K562 (cell line): Measurements from ENCODE around the gene IQCN. TPM values are rescaled to one million over a fixed set of nuclear protein-coding genes. Genes with fewer than 3 reads are reported as not detected.

ENCODE experiments used
- ATAC-seq: fragments of 200-7000 bp; cut with Tn5 transposase; 3 replicates; pipeline ENCODE4 v1.9.1; 2020; ENCODE audit warnings: moderate library complexity
- BruUV-seq: library from RNA; stranded (reverse); fragments of 400-500 nt; replicated peaks from 2 replicates; lab custom pipeline; 2021; lab: Mats Ljungman, UMichigan
- CTCF ChIA-PET: fragments of 300-600 bp; formaldehyde crosslinking; extraction: SDS; loops from one replicate; lab custom pipeline; 2021; ENCODE audit warnings: low intra/inter-chr PET ratio; lab: Yijun Ruan, JAX
- POLR2A ChIA-PET: fragments of 300-600, 350-650 bp; sonication (Branson Sonifier 250); formaldehyde crosslinking; extraction: SDS; loops from one replicate; lab custom pipeline; 2021; ENCODE audit warnings: antibody characterized with exemption, inconsistent platforms; lab: Yijun Ruan, JAX
- DNase-seq, 4 experiments: peaks; one replicate each; pipeline versions ENCODE4 v3.0.0 to v3.0.0-alpha.2; 2011 to 2018; ENCODE audit warnings: low spot score in 3 of 4, mixed read lengths in 3 of 4; ENCODE audit errors: extremely low read depth in 1 of 4
- FAIRE-seq: peaks from 2 replicates; lab custom pipeline; 2011; peaks lifted over from hg19 to GRCh38; lab: Jason Lieb, UNC
- H2AFZ ChIP-seq: 2 replicates; pipeline ENCODE4 v1.6.0; 2011; ENCODE audit warnings: low read depth, low read length, control low read depth, inconsistent platforms
- H3K27ac ChIP-seq: fragments of 200-600 bp; 3 replicates; pipeline ENCODE4 v1.8.0; 2011; ENCODE audit warnings: low read depth, mild to moderate bottlenecking, control low read depth, inconsistent platforms, low read length, moderate library complexity, mixed read lengths; ENCODE audit errors: extremely low read depth
- H3K27me3 ChIP-seq, 2 experiments: fragments of 300-600 bp in 1 of 2; 2 replicates in 1 of 2; 3 replicates in 1 of 2; pipeline versions ENCODE4 v1.6.0 to v1.8.0; 2011; ENCODE audit warnings: inconsistent platforms in 2 of 2, low read length in 2 of 2, mild to moderate bottlenecking in 1 of 2, mixed read lengths in 1 of 2, moderate library complexity in 1 of 2; ENCODE audit not compliant: control insufficient read depth in 2 of 2, insufficient read depth in 2 of 2
- H3K36me3 ChIP-seq: fragments of 300-600 bp; 3 replicates; pipeline ENCODE4 v1.8.0; 2011; ENCODE audit warnings: mild to moderate bottlenecking, low read length, inconsistent platforms; ENCODE audit not compliant: control insufficient read depth, insufficient read depth
- H3K4me1 ChIP-seq, 2 experiments: fragments of 200-600 bp in 1 of 2; replicated peaks in 1 of 2; 2 replicates in 1 of 2; 3 replicates in 1 of 2; pipeline versions ENCODE4 v1.5.1 to v1.8.0; 2011; ENCODE audit warnings: inconsistent platforms in 2 of 2, low read length in 2 of 2, mild to moderate bottlenecking in 1 of 2, mixed read lengths in 1 of 2, moderate library complexity in 1 of 2; ENCODE audit not compliant: control insufficient read depth in 2 of 2, insufficient read depth in 2 of 2
- H3K4me2 ChIP-seq: 2 replicates; pipeline ENCODE4 v1.6.1; 2011; ENCODE audit warnings: low read length, control low read depth, inconsistent platforms, mixed read lengths; ENCODE audit not compliant: insufficient read depth
- H3K4me3 ChIP-seq: fragments of 200-600 bp; sonication (generic), shearing (Covaris generic); 2 replicates; pipeline ENCODE4 v1.5.1; 2016; ENCODE audit warnings: control low read depth, inconsistent platforms
- H3K79me2 ChIP-seq: fragments of 200-600 bp; 3 replicates; pipeline ENCODE4 v1.8.0; 2011; ENCODE audit warnings: low read length, inconsistent platforms; ENCODE audit not compliant: control insufficient read depth, insufficient read depth
- H3K9ac ChIP-seq, 2 experiments: 2 replicates each; pipeline versions ENCODE4 v1.6.0 to v1.6.1; 2011; ENCODE audit warnings: low read depth in 2 of 2, low read length in 2 of 2, control low read depth in 1 of 2, inconsistent platforms in 1 of 2, mild to moderate bottlenecking in 1 of 2, mixed read lengths in 1 of 2; ENCODE audit not compliant: insufficient read depth in 1 of 2
- H3K9me1 ChIP-seq: one replicate; pipeline ENCODE4 v1.6.0; 2011; ENCODE audit warnings: inconsistent platforms, mild to moderate bottlenecking, low read length, moderate library complexity; ENCODE audit not compliant: control insufficient read depth, insufficient read depth
- H3K9me3 ChIP-seq: replicated peaks from 2 replicates; pipeline ENCODE4 v1.5.1; 2011; ENCODE audit warnings: low read depth, low read length, inconsistent platforms; ENCODE audit not compliant: control insufficient read depth, insufficient read depth
- H4K20me1 ChIP-seq: replicated peaks from 2 replicates; pipeline ENCODE4 v1.6.1; 2011; ENCODE audit warnings: low read length, inconsistent platforms, mixed read lengths; ENCODE audit not compliant: control insufficient read depth, insufficient read depth
- BHLHE40 ChIP-seq: IDR thresholded peaks from 2 replicates; pipeline ENCODE4 v1.6.1; 2011; ENCODE audit warnings: low read length, improper control_type of control experiment
- CEBPG ChIP-seq, 3 experiments: fragments of 200-800 bp in 1 of 3; sonication (Bioruptor generic) in 1 of 3; sonication (generic) in 1 of 3; formaldehyde crosslinking in 1 of 3; IDR thresholded peaks in 2 of 3; conservative IDR thresholded peaks in 1 of 3; 2 replicates each; pipeline versions ENCODE4 v1.6.1 to v1.8.0; 2016 to 2022; ENCODE audit warnings: missing compliant biosample characterization in 2 of 3, missing genetic modification characterization in 2 of 3, mild to moderate bottlenecking in 1 of 3, missing genetic modification reagents in 1 of 3
- CEBPZ ChIP-seq: fragments of 150-350 bp; IDR thresholded peaks from 2 replicates; pipeline ENCODE4 v1.6.1; 2014; ENCODE audit warnings: low read depth, mild to moderate bottlenecking, low read length, borderline replicate concordance
- JUN ChIP-seq, 2 experiments: sonication (generic) in 1 of 2; formaldehyde crosslinking in 1 of 2; IDR thresholded peaks; 2 replicates each; pipeline versions ENCODE4 v1.6.1 to v1.8.0; 2012 to 2022; ENCODE audit warnings: borderline replicate concordance in 2 of 2, mild to moderate bottlenecking in 2 of 2, improper control_type of control experiment in 1 of 2, low read depth in 1 of 2, low read length in 1 of 2, missing genetic modification reagents in 1 of 2
- NR3C1 ChIP-seq: sonication (generic); formaldehyde crosslinking; IDR thresholded peaks from 2 replicates; pipeline ENCODE4 v1.8.1; 2022; ENCODE audit warnings: missing genetic modification reagents
- NRF1 ChIP-seq, 2 experiments: fragments of 450-650 bp; IDR thresholded peaks in 1 of 2; conservative IDR thresholded peaks in 1 of 2; 2 replicates each; pipeline ENCODE4 v1.6.1; 2014; ENCODE audit warnings: mild to moderate bottlenecking in 2 of 2
- ZNF79 ChIP-seq: fragments of 250-450 bp; sonication (Bioruptor Pico); IDR thresholded peaks from 2 replicates; pipeline ENCODE4 v1.4.0; 2020; ENCODE audit warnings: low read depth, mild to moderate bottlenecking, moderate library complexity
- WGBS: fragments of 100-300 bp; shearing (Covaris generic); methylation state at CpG from one replicate; pipeline ENCODE4 v1.1.6; 2016; ENCODE audit warnings: low coverage, mixed read lengths; ENCODE audit not compliant: insufficient coverage; ENCODE audit errors: missing lambda C conversion rate; 5-methylcytosine and 5-hydroxymethylcytosine counted together
- in situ Hi-C: fragments of 300-500 bp; cut with MboI; formaldehyde crosslinking; loops from 4 replicates; pipeline ENCODE4 v1.15.0; 2018; ENCODE audit warnings: inconsistent platforms, mixed read lengths
- intact Hi-C: fragments of 100-400 bp; cut with micrococcal nuclease; formaldehyde crosslinking; loops from 2 replicates; pipeline ENCODE4 v1.14.2; 2022
- polyA plus RNA-seq, 8 experiments: library from polyadenylated mRNA; depleted of rRNA in 4 of 8; stranded (reverse) in 5 of 8; unstranded in 3 of 8; fragments of >200 nt; fragmentation: Nextera tagmentation in 2 of 8; fragmentation: Illumina TruSeq in 1 of 8; extraction: Ambion mirVana in 2 of 8; extraction: Trizol in 1 of 8; gene quantifications; 2 replicates each; pipeline versions ENCODE4 v1.2.1 to v1.2.3, GENCODE V29; 2011 to 2014; ENCODE audit warnings: inconsistent platforms in 1 of 8, missing spikeins in 1 of 8
- total RNA-seq, 7 experiments: library from RNA; depleted of rRNA in 6 of 7; stranded (reverse); fragments of >200 nt in 6 of 7; fragmentation: Illumina TruSeq in 2 of 7; extraction: Trizol in 2 of 7; gene quantifications; 2 replicates each; pipeline versions ENCODE4 v1.2.1 to v1.2.3, GENCODE V29; 2011 to 2021; ENCODE audit warnings: low replicate concordance in 1 of 7
- TF ChIP-seq, protein P1 (sequence below): sonication (generic); formaldehyde crosslinking; IDR thresholded peaks from 2 replicates; pipeline ENCODE4 v1.9.0; 2022; ENCODE audit warnings: mild to moderate bottlenecking, missing genetic modification reagents
- TF ChIP-seq, protein P2 (sequence below): sonication (generic); formaldehyde crosslinking; IDR thresholded peaks from 2 replicates; pipeline ENCODE4 v1.9.0; 2022; ENCODE audit warnings: mild to moderate bottlenecking, missing genetic modification reagents
- TF ChIP-seq, protein P3 (sequence below), 2 experiments: fragments of 450-650 bp in 1 of 2; sonication (generic) in 1 of 2; formaldehyde crosslinking in 1 of 2; IDR thresholded peaks in 1 of 2; conservative IDR thresholded peaks in 1 of 2; 2 replicates each; pipeline versions ENCODE4 v1.6.1 to v1.8.1; 2016 to 2023; ENCODE audit warnings: mild to moderate bottlenecking in 2 of 2, moderate library complexity in 2 of 2, inconsistent platforms in 1 of 2, missing genetic modification reagents in 1 of 2

Gene IQCN
- total and polyA plus RNA-seq, 9 of the 15 experiments (the other 6 are each of a cell fraction or from before 2014, with no cell fraction given), result 0.01 to 0.07 (median 0.04) TPM; not detected in 3

- no peak for FAIRE-seq
- no peaks in the 10 kb centered on the region for H3K9me3 ChIP-seq
- no TSS peak for BruUV-seq
- H3K4me3 ChIP-seq, result no peak overlapping the region; the same call in 1 of the 2 replicates
- H3K27me3 ChIP-seq, result peaks cover 0 to 4% of the 10 kb centered on the region in 2 experiments; a peak in 2 of 5 replicates
- H3K9me1 ChIP-seq, result peaks cover 6% of the 10 kb centered on the region
- no peak for ATAC-seq
- CTCF ChIA-PET, result no interaction called here
- H3K36me3 ChIP-seq, result no peaks in the 10 kb centered on the region
- POLR2A ChIA-PET, result interaction anchor here (0.6 to 1.4 kb wide), 3 partner anchors 9 to 94 kb away, joined by 3 read pairs; no protein-coding TSS in a partner anchor
- peak in 1 of 4 experiments; percentile 34 for DNase-seq
- H2AFZ ChIP-seq, result no peak overlapping the region
- WGBS, result 13% methylated on average over 18 of the region's 18 CpGs
- no peaks in the 10 kb centered on the region for H3K79me2 ChIP-seq
- H3K9ac ChIP-seq, result peak overlapping the region in 1 of 2 experiments; percentile 69; a peak in 2 of 4 replicates
- H3K4me1 ChIP-seq, result peaks cover 15 to 32% of the 10 kb centered on the region in 2 experiments; a peak in 4 of 5 replicates
- no peak overlapping the region for H3K4me2 ChIP-seq
- H4K20me1 ChIP-seq, result peaks cover 5% of the 10 kb centered on the region; the same call in 1 of the 2 replicates
- no peak overlapping the region for H3K27ac ChIP-seq
- TF ChIP-seq CEBPG (CRISPR knock-in tag; IDR thresholded peaks at IDR 0.05) (0 out of 2 replicates have a peak, but pooled peaks have one; percentile 37), CEBPG (tag; conservative IDR thresholded peaks at IDR 0.05 in 1 of 2, IDR thresholded peaks at IDR 0.05 in 1 of 2) (no peak), NRF1 (conservative IDR thresholded peaks at IDR 0.05 in 1 of 2, IDR thresholded peaks at IDR 0.05 in 1 of 2) (peak; percentile 49 to 51; a peak in 3 of 4 replicates), ZNF79 (no peak), BHLHE40 (peak; percentile 59; the same call in 1 of the 2 replicates), NR3C1 (no peak), CEBPZ (no peak), JUN (IDR thresholded peaks at IDR 0.05; ENCODE audit: borderline replicate concordance, low read depth, low read length) (no peak), JUN (CRISPR knock-in tag; IDR thresholded peaks at IDR 0.05; ENCODE audit: borderline replicate concordance) (0 out of 2 replicates have a peak, but pooled peaks have one; percentile 37)
- TF ChIP-seq, protein P1, sequence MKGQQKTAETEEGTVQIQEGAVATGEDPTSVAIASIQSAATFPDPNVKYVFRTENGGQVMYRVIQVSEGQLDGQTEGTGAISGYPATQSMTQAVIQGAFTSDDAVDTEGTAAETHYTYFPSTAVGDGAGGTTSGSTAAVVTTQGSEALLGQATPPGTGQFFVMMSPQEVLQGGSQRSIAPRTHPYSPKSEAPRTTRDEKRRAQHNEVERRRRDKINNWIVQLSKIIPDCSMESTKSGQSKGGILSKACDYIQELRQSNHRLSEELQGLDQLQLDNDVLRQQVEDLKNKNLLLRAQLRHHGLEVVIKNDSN, result peak; percentile 29; the same call in 1 of the 2 replicates
- TF ChIP-seq, protein P2, sequence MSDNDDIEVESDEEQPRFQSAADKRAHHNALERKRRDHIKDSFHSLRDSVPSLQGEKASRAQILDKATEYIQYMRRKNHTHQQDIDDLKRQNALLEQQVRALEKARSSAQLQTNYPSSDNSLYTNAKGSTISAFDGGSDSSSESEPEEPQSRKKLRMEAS (CRISPR knock-in tag), result peak; percentile 37
- TF ChIP-seq, protein P3, sequence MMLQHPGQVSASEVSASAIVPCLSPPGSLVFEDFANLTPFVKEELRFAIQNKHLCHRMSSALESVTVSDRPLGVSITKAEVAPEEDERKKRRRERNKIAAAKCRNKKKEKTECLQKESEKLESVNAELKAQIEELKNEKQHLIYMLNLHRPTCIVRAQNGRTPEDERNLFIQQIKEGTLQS (IDR thresholded peaks at IDR 0.05), result peak; percentile 38
- TF ChIP-seq, protein P3 (CRISPR knock-in tag; conservative IDR thresholded peaks at IDR 0.05), result no peak
- intact Hi-C loops (no loop called here), in situ Hi-C loops (no loop called here)
These were observed 43.1 kb downstream of the IQCN start for GRCh38 chr19:18230941-18231734.
